Cerebellar nuclear complex (tissue), 1 donor: ENCODE measurements around the gene ZNF322.

Source experiments
- DNase-seq, 2 experiments: peaks; one replicate each; lab custom pipeline; 2025; lab: John Stamatoyannopoulos, UW

ZNF322 gene

GRCh38 chr6:26613689-26614683 lies 45.6 kb downstream of the ZNF322 start:
- DNase-seq: no peak

- DNase-seq: no peak
Measured at GRCh38 chr6:26613201-26613600, 46.3 kb downstream of the ZNF322 start.

- DNase-seq: no peak
Measured at GRCh38 chr6:26611599-26611998, 47.9 kb downstream of the ZNF322 start.

- no peak for DNase-seq
Measured at GRCh38 chr6:26609463-26609862, 50.1 kb downstream of the ZNF322 start.

GRCh38 chr6:26607434-26608230 lies 51.9 kb downstream of the ZNF322 start:
- no peak for DNase-seq

- DNase-seq: no peak
Measured at GRCh38 chr6:26604797-26605196, 54.7 kb downstream of the ZNF322 start.

- DNase-seq: no peak
Measured at GRCh38 chr6:26604026-26604425, 55.5 kb downstream of the ZNF322 start.

- no peak for DNase-seq
Measured at GRCh38 chr6:26602262-26602661, 57.3 kb downstream of the ZNF322 start.

- DNase-seq: no peak
Measured at GRCh38 chr6:26600759-26601158, 58.8 kb downstream of the ZNF322 start.

- no peak for DNase-seq
Measured at GRCh38 chr6:26599591-26599990, 60.0 kb downstream of the ZNF322 start.

- DNase-seq: no peak
Measured at GRCh38 chr6:26599134-26599533, 60.4 kb downstream of the ZNF322 start.

GRCh38 chr6:26598267-26598666 lies 61.3 kb downstream of the ZNF322 start:
- DNase-seq: no peak

GRCh38 chr6:26597821-26598220 lies 61.7 kb downstream of the ZNF322 start:
- no peak for DNase-seq

GRCh38 chr6:26597389-26597766 lies 62.2 kb downstream of the ZNF322 start:
- DNase-seq: no peak

GRCh38 chr6:26596579-26597388 lies 62.8 kb downstream of the ZNF322 start, which contains the start of gene ABT1:
TSS of gene ABT1 (plus strand) at chr6:26596953. CDS start at chr6:26596983, 30 bp downstream.
- peak; percentile 89 to 97 for DNase-seq

GRCh38 chr6:26595669-26596269 lies 63.8 kb downstream of the ZNF322 start:
- DNase-seq: peak; percentile 10 to 39

GRCh38 chr6:26594730-26595632 lies 64.6 kb downstream of the ZNF322 start:
- no peak for DNase-seq

GRCh38 chr6:26594131-26594498 lies 65.4 kb downstream of the ZNF322 start:
- no peak for DNase-seq

- DNase-seq: no peak
Measured at GRCh38 chr6:26593278-26594130, 66.0 kb downstream of the ZNF322 start.
